Measurements from ENCODE around the gene HS6ST3. TPM values are rescaled to one million over a fixed set of nuclear protein-coding genes. Genes with fewer than 3 reads are reported as not detected.

The HS6ST3 gene
- total and polyA plus RNA-seq, 2 donors (not counting 3 experiments of a cell fraction or from before 2014, with no cell fraction given): 0.03 to 0.15 TPM

DNA sequence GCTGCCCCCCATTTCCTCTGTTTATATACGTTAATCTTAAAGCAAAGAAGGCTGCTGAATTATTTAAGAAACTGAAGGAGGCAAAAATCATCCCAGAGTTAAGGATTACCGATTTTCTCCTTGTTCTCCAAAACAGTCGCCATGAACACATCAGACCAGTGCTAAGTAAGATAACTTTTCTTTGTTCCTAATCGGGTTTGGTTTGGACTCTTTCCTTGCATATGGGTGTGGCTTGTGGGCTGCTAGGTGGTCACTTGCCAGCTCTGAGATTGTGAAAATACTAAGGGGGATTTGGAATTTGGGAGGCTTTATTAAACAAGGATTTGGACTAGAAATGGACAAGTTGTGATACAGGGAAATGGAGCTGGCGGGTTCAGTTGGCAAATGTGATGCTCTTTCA, 692.3 kb downstream of the HS6ST3 start:
- no peaks in the 10 kb centered on the region for H3K9me1 ChIP-seq (replicated peaks; ENCODE audit: control insufficient read depth, extremely low read depth, insufficient read depth, low read length)
- no peak overlapping the region for H3K4me3 ChIP-seq (replicated peaks in 1 of 3; ENCODE audit: insufficient read depth in 1 of 3, low read depth in 1 of 3, low read length in 3 of 3)
- no peaks in the 10 kb centered on the region for H3K79me2 ChIP-seq (ENCODE audit: control insufficient read depth, insufficient read depth, low read length)
- intact Hi-C loops (cut with micrococcal nuclease) (no loop called here), dilution Hi-C loops (cut with MboI; ENCODE audit: extremely low pct_ligation_motif_present, low sequenced_read_pairs) (no loop called here)
- H4K20me1 ChIP-seq (replicated peaks; ENCODE audit: control insufficient read depth, extremely low read depth, insufficient read depth, low read length): no peaks in the 10 kb centered on the region
- H2AFZ ChIP-seq (ENCODE audit: low read depth, low read length): no peak overlapping the region
- POLR2A ChIA-PET: no interaction called here
- CTCF ChIA-PET: no interaction called here
- H3K36me3 ChIP-seq (ENCODE audit: control insufficient read depth in 2 of 2, extremely low read depth in 1 of 2, insufficient read depth in 2 of 2, low read length in 2 of 2): no peaks in the 10 kb centered on the region
- H3K4me1 ChIP-seq (ENCODE audit: control insufficient read depth, extremely low read depth, insufficient read depth, low read length): no peaks in the 10 kb centered on the region
- DNase-seq (ENCODE audit: low read depth, low spot score) (no peak), FAIRE-seq (no peak)
- H3K27me3 ChIP-seq (ENCODE audit: control insufficient read depth in 2 of 2, insufficient read depth in 2 of 2, low read length in 2 of 2): no peaks in the 10 kb centered on the region
- BruUV-seq (replicated peaks): no TSS peak
- no peak overlapping the region for H3K9ac ChIP-seq (replicated peaks; ENCODE audit: extremely low read depth, insufficient read depth, low read length)
- H3K9me3 ChIP-seq (replicated peaks; ENCODE audit: control insufficient read depth, insufficient read depth, low read length): no peaks in the 10 kb centered on the region
- no peak overlapping the region for H3K27ac ChIP-seq (ENCODE audit: insufficient read depth, low read depth, low read length)
- H3K4me2 ChIP-seq (ENCODE audit: insufficient read depth, low read length): no peak overlapping the region
- no peak for TF ChIP-seq MAX (IDR thresholded peaks at IDR 0.05; ENCODE audit: insufficient read depth, insufficient read length)
- TF ChIP-seq MYC (IDR thresholded peaks at IDR 0.05; ENCODE audit: low read depth, low read length): no peak
- TF ChIP-seq POLR2AphosphoS5 (IDR thresholded peaks at IDR 0.05; ENCODE audit: insufficient read depth, low read depth, low read length): no peak
- TF ChIP-seq JUN (IDR thresholded peaks at IDR 0.05; ENCODE audit: borderline replicate concordance, insufficient read depth, insufficient read length, low read depth): no peak
- TF ChIP-seq POLR2A (IDR thresholded peaks at IDR 0.05; ENCODE audit: low read depth, low read length): no peak
- TF ChIP-seq EZH2 (IDR thresholded peaks at IDR 0.05; ENCODE audit: borderline replicate concordance, low read depth, low read length, severe bottlenecking): no peak
- TF ChIP-seq FOS (IDR thresholded peaks at IDR 0.05; ENCODE audit: borderline replicate concordance, insufficient read depth, low read length): no peak
- TF ChIP-seq, protein P1, sequence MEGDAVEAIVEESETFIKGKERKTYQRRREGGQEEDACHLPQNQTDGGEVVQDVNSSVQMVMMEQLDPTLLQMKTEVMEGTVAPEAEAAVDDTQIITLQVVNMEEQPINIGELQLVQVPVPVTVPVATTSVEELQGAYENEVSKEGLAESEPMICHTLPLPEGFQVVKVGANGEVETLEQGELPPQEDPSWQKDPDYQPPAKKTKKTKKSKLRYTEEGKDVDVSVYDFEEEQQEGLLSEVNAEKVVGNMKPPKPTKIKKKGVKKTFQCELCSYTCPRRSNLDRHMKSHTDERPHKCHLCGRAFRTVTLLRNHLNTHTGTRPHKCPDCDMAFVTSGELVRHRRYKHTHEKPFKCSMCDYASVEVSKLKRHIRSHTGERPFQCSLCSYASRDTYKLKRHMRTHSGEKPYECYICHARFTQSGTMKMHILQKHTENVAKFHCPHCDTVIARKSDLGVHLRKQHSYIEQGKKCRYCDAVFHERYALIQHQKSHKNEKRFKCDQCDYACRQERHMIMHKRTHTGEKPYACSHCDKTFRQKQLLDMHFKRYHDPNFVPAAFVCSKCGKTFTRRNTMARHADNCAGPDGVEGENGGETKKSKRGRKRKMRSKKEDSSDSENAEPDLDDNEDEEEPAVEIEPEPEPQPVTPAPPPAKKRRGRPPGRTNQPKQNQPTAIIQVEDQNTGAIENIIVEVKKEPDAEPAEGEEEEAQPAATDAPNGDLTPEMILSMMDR (IDR thresholded peaks at IDR 0.05; ENCODE audit: extremely low read depth in 1 of 2, insufficient read depth in 1 of 2, low read depth in 1 of 2, low read length in 2 of 2): no peak
- no peak for TF ChIP-seq GATA2 (IDR thresholded peaks at IDR 0.05; ENCODE audit: insufficient read depth, insufficient read length, low read depth, low read length)

Data from endothelial cell of umbilical vein (primary cell).